KG1 (cell line): ENCODE data around the gene MND1.

Source experiments
- DNase-seq: peaks from one replicate; lab custom pipeline; 2025; lab: John Stamatoyannopoulos, UW

Gene MND1

GRCh38 chr4:153346563-153346962, 2.1 kb downstream of the MND1 start:
- DNase-seq, result no peak

GRCh38 chr4:153347117-153347516, 2.6 kb downstream of the MND1 start:
- no peak for DNase-seq

GRCh38 chr4:153348006-153348405, 3.5 kb downstream of the MND1 start:
- DNase-seq, result no peak

- no peak for DNase-seq
Measured at GRCh38 chr4:153349206-153349805, 4.8 kb downstream of the MND1 start.

GRCh38 chr4:153362184-153362583, 17.7 kb downstream of the MND1 start:
- DNase-seq, result no peak

GRCh38 chr4:153364061-153364460, 19.6 kb downstream of the MND1 start:
- DNase-seq, result no peak

- DNase-seq, result no peak
Measured at GRCh38 chr4:153365003-153365402, 20.5 kb downstream of the MND1 start.

- no peak for DNase-seq
Measured at GRCh38 chr4:153366486-153366885, 22.0 kb downstream of the MND1 start.

- no peak for DNase-seq
Measured at GRCh38 chr4:153367092-153367491, 22.6 kb downstream of the MND1 start.

GRCh38 chr4:153369021-153369420, 24.5 kb downstream of the MND1 start:
- no peak for DNase-seq

GRCh38 chr4:153371701-153372234, 27.3 kb downstream of the MND1 start:
- DNase-seq, result no peak

- DNase-seq, result no peak
Measured at GRCh38 chr4:153372967-153373562, 28.6 kb downstream of the MND1 start.

GRCh38 chr4:153374442-153374841, 30.0 kb downstream of the MND1 start:
- no peak for DNase-seq

GRCh38 chr4:153375303-153375702, 30.8 kb downstream of the MND1 start:
- DNase-seq, result no peak

GRCh38 chr4:153383131-153383530, 38.6 kb downstream of the MND1 start:
- no peak for DNase-seq

- DNase-seq, result no peak
Measured at GRCh38 chr4:153384160-153384559, 39.7 kb downstream of the MND1 start.

- DNase-seq, result no peak
Measured at GRCh38 chr4:153385784-153386183, 41.3 kb downstream of the MND1 start.

- no peak for DNase-seq
Measured at GRCh38 chr4:153387981-153388380, 43.5 kb downstream of the MND1 start.

GRCh38 chr4:153393397-153393796, 48.9 kb downstream of the MND1 start:
- DNase-seq, result no peak

GRCh38 chr4:153394945-153395344, 50.5 kb downstream of the MND1 start:
- DNase-seq, result no peak

GRCh38 chr4:153398713-153399112, 54.2 kb downstream of the MND1 start:
- no peak for DNase-seq

GRCh38 chr4:153399358-153399757, 54.9 kb downstream of the MND1 start:
- DNase-seq, result no peak

- DNase-seq, result no peak
Measured at GRCh38 chr4:153401501-153401900, 57.0 kb downstream of the MND1 start.

GRCh38 chr4:153402366-153402765, 57.9 kb downstream of the MND1 start:
- no peak for DNase-seq
